Measurements from ENCODE around the gene METTL8.
"Not testable (repeated sequence)": the region's sequence is repeated elsewhere in the genome, so short reads cannot be mapped to it uniquely, and the experiment has no call there.

METTL8 gene

DNA sequence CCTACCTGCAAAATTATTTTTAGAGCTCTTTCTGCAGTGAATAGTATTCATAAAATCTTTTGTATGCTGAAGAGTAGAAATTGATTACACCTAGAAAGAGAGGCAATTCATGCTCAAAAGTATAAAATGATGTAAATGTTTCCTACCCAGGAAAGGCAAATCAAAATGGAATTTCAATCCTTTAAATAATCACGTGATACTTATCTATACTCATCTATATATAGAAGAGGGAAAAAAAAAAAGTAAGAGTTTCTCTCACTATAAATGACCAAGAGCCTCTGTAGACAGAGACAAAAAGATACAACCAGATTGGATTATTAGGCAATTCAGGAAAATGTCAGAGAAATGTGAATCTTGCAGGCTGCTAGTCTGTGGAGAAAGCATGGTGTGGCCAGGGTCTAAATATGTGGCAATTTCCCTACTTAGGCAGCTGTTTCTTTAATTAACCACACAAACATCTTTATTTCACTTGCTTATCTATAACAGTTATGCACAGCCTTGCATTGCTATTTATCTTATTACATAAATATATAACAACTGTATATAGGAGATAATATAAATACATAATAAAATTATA is 39.5 kb downstream of the METTL8 start:
- no peak for DNase-seq

DNA sequence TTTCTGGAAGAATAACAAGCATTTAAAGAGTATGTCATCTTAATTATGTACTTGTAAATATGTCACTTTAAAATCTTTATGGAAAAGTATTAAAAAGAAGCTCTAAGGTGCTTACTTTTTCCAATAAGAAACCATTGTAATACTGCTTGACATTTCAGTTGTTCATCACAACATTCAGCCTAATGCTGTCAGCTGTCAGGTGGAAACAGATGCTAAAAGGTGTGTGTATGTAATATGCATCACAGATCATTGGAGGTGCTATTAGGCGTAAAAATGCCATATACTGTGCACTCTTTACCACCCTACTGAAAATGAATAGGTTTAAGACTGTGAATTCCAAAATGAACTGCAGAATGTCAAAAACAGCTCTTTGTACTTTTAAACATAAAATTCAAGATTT is 40.3 kb downstream of the METTL8 start:
- no peak for DNase-seq

DNA sequence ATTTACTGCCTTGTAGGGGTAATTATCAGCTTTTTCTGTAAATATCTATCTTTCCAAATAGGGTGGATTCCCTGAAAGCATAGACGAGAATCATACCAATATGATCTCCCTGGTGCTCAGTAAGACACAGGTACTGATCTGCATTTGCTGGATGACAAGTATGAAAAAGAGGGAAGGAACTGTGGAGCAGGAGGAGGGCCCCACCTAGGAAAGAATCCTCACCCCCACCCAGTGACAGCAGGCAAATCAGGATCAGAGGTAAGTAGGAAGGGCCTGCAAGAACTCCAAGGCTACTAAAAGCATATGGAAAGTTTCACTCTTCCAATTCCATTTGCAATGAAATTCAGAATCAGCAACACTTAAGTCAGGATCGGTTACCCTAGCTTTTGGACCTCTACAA is 42.3 kb downstream of the METTL8 start:
- DNase-seq: no peak

DNA sequence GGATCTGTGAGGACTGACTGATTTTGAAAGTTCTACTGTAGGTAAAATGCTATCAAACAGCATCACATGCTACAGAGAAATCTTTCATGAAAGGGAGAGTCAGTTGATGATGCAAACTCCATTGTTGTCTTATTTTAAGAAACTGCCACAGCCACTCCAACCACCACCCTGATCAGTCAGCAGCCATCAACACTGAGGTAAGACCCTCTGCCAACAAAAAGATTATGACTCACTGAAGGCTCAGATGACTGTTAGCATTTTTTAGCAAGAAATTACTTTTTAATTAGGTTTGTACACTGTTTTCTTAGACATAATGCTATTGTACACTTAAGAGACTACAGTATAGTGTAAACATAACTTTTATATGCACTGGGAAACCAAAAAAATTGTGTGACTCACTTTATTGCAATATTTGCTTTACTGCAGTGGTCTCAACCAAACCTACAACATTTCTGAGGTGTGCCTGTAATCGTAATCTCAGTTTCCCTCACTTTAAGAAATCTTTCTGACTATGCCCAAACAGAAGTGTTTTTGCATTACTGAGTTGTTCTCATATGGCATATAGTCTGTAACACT is 42.8 kb downstream of the METTL8 start:
- DNase-seq: peak; percentile 45

DNA sequence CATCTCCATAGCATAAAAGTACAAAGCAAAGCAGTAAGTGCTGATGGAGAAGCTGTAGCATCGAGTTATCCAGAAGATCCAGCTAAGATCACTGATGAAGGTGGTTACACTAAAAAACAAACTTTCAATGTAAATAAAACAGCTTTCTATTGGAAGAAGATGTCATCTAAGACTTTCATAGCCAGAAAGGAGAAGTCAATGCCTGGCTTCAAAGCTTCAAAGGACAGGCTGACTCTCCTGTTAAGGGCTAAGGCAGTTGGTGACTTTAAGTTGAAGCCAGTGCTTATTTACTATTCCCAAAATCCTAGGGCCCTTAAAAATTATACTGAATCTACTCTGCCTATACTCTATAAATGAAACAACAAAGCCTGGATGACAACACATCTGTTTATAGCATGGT is 44.0 kb downstream of the METTL8 start:
- DNase-seq: no peak

DNA sequence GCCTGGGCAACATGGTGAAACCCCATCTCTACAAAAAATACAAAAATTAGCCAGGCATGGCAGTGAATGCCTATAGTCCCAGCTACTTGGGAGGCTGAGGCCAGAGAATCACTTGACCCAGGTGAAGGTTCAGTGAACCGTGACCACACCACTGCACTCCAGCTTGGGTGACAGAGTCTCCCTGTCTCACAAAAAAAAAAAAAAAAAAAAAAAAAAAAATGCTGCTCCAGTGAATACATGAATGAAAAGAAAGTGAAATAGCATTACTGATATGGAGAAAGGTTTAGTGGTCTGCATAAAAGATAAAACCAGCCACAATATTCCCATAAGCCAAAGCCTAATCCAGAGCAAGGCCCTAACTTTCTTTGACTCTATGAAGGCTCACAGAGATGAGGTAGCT is 44.5 kb downstream of the METTL8 start:
- no peak for DNase-seq

DNA sequence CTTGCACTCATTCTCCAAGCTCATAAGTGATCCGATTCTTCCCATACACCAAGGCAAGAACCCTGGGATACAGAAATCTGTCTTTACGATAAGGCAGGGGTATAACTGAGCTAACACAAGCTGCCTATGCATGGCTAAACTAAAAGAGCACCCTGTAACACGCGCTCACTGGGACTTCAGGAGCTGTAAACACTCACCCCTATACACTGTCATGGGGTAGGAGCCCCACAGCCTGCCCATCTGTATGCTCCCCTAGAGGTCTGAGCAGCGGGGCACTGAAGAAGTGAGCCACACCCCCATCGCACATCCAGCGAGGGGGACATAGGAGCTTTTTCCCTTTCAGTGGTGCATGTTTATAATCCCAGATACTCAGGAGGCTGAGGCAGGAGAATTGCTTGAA is 46.7 kb downstream of the METTL8 start:
- no peak for DNase-seq

DNA sequence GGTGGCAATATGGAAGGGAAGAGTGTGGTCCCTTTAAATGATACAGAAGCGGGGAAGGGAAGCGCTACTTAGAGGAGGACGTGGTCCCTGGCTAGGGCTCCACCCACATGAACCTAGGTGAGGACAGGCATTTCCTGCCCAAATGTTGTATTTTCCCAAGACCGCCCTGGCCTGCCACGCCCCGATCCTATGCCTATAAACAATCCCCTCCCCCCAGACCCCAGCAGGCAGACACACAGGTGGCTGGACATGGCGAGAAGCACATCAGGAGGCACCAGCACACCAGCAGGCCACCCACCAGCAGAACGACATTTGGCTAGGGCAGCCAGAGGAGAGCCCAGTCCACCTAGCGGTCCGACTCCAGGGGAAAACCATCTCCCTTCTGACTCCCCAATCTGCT is 47.2 kb downstream of the METTL8 start:
- DNase-seq: no peak

DNA sequence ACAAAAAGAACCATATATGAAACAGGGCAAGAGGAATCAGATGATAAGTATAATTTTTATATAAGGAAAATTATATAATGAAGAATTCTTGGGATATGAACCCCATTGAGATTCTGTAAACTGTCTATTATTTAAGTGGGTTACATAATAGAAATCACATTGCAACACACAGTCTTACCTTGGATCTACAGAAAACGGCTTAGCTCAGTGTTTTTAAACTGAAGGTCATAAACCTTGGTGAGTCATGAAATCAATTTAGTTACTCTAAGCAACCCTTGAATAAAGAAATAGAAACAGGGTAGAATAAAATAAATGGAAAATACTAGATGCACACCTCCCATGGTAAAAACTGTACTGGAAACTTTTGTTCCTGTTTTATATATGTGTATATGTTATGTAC is 50.7 kb downstream of the METTL8 start:
- no peak for DNase-seq

DNA sequence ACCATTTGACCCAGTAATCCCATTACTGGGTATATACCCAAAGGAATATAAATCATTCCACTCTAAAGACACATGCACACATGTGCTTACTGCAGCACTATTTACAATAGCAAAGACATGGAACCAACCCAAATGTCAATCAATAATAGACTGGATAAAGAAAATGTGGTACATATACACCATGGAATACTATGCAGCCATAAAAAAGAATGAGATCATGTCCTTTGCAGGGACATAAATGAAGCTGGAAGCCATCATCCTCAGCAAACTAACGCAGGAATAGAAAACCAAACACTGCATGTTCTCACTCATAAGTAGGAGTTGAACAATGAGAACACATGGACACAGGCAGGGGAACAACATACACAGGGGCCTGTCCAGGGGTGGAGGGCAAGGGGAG is 51.6 kb downstream of the METTL8 start:
- DNase-seq: not testable (repeated sequence)

DNA sequence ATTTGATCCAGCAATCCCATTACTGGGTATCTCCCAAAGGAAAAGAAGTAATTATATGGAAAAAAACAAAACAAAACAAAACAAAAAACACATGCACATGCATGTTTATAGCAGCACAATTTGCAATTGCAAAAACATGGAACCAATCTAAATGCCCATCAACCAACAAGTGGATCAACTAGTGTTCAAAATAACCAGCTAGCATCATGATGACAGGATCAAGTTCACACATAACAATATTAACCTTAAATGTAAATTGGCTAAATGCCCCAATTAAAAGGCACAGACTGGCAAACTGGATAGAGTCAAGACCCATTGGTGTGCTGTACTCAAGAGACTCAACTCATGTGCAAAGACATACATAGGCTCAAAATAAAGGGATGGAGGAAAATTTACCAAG is 55.9 kb downstream of the METTL8 start:
- DNase-seq: not testable (repeated sequence)

DNA sequence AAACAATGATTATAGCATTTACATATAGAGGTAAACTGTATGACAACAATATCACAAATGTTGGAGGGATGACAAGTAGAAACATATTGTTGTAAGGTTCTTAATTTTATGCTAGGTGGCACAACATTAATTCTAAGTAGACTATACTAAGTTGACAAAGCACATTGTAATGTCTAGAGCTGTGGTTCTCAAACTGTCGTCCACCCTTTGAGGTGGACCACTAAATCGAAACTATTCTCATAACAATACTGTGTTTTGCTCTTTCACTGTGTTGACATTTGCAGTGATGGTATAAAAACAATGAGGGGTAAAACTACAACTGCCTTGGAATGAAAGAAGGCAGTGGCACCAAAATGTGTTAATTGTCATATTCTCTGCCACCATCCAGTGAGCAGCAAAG is 66.1 kb downstream of the METTL8 start:
- DNase-seq: no peak

DNA sequence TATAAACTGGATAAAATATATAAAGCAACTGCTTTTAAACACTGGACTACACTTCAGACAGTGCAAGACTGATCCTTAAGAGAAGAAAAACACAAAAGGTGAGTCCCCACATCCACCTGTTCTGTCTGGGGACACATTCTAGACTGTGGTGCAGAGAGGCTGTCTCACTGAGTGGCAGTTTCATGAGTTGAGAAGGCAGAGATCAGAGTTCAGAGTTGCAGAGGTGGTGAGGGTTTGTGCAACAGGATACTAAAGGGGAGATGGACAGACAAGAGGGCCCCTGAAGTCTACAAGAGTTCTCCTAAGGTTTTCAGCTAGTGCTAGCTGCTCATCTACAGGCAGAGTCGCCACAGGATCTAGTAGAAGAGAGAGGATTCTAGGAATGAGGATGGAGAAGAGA is 68.0 kb downstream of the METTL8 start:
- DNase-seq: no peak

DNA sequence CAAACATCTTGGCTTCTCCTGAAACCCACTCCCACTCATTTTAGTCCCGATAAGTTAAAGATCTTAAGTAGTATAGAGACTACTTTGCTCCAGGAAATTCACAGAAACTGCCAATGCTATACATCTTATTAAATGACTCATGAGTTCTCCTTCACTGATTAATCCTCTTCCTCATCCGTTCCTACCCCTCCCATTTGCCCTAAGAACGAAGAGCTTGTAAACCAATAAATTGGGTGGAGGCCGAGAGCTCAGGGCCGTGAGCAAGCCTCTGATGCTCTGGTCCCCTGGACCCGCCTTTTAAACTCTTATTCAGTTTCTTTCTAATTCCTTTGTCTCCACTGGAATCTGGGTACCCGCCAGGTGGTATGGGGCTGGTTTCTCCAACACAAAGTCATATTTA is 68.6 kb downstream of the METTL8 start:
- DNase-seq: no peak

DNA sequence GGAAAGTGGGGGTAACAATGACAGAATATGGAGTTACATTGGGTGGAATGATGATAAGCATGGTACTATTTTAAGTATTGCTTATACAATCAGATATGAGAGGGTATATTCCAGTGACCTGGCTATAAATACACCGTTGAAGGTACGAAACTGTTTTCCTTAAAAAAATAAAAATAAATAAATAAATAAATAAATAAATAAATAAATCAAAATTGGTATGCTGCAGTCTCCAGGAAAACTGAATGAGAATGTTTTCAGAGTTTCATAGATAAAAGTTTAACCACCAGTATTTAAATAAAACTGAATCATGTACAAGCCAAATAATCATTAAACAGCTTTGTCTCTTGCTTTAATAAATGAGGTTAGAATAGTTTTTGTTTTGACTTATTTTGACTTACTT is 71.4 kb downstream of the METTL8 start:
- DNase-seq: no peak

DNA sequence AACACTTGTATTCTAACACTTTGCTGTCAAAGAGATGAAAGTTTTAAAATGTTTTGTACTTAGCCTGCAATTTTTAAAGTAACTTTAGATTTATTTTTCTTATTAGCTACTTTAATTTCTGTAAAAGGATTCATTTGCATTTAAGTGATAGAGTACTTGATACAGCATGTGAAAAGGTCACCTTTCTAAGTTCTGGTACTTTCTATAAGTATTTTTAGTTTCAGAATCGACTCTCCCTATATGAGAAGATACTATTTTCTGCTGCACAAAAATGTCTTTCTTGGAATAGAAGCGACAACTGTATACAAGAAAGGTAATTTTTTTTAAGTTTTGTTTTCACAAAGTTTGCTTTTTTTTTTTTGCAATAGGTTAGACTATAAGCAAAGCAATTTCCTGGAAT is 72.9 kb downstream of the METTL8 start:
- DNase-seq: no peak

DNA sequence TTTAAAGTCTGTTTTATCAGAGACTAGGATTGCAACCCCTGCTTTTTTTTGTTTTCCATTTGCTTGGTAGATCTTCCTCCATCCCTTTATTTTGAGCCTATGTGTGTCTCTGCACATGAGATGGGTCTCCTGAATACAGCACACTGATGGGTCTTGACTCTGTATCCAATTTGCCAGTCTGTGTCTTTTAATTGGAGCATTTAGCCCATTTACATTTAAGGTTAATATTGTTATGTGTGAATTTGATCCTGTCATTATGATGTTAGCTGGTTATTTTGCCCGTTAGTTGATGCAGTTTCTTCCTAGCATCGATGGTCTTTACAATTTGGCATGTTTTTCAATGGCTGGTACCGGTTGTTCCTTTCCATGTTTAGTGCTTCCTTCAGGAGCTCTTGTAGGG is 80.0 kb downstream of the METTL8 start:
- DNase-seq: not testable (repeated sequence)

DNA sequence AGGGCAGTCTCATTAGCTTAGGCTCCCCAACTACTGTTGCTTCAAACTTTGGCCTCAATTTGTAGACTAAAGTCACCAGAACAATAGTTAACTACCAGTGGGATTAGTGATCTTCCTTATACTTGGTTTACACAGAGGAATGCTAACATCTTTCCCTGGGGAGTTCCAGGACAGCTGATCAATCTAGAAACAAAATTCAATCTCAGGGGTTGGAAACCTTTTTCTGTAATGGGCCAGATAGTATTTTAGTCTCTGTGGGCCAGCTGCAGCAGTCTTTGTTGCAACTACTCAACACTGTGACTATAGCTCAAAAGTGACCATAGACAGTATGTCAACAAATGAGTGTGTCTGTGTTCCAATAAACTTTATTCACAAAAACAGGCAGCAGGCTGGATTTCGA is 85.7 kb downstream of the METTL8 start:
- DNase-seq: no peak

DNA sequence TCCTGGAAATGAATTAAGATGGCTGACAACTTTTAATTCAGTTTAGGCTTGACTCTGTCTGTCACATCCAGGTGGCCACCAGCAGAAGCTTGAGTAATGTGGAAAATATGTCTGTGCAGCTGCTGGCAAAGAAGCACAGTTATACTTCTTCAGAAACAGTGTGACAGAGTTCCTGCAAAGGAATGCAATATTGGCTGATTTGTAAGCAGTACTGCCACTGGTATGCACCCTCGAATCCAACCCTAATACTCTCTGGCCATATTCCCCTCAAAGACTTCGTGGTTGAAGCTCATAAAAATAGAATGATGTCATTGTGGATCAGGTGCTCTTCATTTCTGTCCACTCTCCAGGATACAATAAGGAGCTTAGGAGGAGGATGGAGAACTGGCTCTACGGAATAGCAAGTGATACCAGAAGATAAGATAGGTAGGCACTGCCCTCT is 86.2 kb downstream of the METTL8 start:
- peak; percentile 52 for DNase-seq

DNA sequence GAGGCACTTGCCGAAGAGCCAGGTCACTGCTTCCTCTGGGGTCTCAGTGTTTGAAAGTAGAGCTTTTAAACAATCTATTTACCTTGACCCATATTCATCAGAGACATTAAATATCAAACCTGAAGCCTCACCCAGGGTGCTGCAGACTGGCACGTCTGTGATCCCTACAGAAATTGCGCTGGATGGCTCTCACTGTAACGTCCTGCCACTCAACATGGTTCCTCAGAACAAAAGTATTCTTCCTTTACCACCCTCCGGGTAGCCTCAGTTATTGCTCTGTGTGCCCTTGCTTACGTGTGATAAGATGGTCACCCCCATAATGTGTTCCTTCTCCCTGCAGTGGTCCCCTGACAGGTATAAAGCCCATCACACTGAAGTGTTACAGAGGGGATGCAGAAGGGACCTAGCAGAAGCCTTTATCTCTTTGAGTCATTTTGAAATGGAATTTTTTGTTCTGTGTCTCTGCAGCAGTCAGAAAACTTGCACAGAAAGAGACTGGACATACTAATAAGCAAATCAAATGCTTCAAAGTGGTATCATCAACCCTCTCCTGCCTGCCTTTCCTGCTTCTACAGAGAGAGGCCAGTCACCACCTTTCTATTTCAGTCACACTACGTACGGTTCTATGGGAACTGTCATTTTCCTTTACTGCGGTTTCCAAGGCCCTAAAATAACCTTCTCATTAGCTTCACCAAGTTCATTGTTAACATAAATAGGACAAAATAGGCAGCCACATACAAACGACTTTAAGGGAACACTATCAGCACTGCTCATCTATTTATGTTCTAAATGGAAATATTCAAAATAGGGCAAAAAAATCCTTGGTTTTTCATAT is 86.8 kb downstream of the METTL8 start:
- peak; percentile 3 for DNase-seq

DNA sequence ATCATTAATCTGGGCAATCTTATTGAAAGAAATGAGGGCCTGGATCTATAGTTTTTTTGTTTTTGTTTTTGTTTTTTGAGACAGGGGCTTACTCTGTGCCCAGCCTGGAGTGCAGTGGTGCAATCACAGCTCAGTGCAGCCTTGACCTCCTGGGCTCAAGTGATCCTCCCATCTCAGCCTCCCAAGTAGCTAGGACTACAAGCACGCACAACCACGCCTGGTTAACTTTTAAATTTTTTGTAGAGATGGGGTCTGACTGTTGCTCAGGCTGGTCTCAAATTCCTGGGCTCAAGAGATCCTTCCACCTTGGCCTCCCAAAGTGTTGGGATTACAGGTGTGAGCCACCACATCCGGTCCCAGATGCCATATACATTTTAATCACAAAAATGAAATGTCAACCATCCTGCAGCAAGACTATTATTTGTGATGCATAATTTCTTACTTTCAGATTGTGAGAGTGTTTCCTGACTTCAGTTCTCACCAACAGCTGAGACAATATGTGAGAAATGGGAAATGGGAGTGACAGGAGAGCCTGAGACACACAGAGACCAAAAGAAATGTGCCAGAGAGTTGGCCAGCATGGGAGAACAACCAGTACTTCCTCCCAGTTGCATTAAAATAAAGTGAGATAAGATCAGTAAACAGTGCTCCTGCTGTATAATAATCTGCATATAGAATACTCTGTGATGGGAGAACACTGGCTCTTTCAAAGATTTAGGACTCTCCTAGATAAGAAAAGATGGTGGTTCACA is 87.6 kb downstream of the METTL8 start:
- no peak for DNase-seq

DNA sequence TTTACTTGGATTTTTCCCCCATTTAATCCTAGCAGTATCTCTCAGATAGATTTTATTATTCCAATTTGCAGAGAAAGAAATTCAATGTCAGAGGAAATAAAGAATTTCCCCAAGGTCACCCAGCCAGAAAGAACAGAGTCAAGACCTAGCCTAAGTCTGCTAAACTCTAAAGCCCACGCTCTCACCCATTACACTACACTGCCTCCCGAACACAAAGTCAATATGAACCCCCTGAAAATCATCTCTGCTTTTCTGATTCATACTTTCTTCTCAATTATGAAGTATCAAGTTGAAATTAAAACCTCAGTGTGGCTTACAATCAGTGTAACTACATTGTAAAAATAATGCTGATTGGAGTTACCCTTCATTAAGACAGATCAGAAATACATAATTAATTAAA is 89.6 kb downstream of the METTL8 start:
- no peak for DNase-seq

DNA sequence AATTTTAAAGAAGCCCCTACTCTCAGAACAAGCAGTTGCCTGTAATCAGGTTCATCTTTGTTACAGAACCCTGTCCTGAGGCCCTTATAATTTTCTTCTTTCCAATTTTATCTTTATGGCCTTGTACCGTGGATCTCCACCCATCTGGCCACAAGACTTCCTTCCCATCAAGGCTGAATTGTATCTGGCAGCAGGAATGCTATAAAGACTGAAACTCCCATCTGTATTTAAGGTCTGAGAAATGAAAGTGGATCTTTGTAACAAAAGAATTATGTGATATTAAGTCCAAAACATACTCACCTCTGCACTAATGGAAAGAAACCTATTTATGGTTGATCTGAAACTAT is 91.8 kb downstream of the METTL8 start:
- DNase-seq: no peak
